Cardiac muscle cell (in vitro differentiated cells and primary cell): ENCODE data around the gene NLRC3. TPM values are rescaled to one million over a fixed set of nuclear protein-coding genes. Genes with fewer than 3 reads are reported as not detected.
A peak's percentile ranks its signal among the peaks of the same experiment; 100 is the strongest.

Experiments
- DNase-seq, 2 donors: peaks; one replicate each; pipeline versions ENCODE4 v3.0.0 to v3.0.0-alpha.2; 2010 to 2017; ENCODE audit warnings: low read depth in 1 of 2, low spot score in 1 of 2
- H3K27ac ChIP-seq: fragments of 200-600 bp; sonication (generic); 2 replicates; pipeline ENCODE4 v1.5.1; 2016
- H3K27me3 ChIP-seq: fragments of 200-600 bp; sonication (generic); 2 replicates; pipeline ENCODE4 v1.6.0; 2016; ENCODE audit warnings: control low read depth
- H3K36me3 ChIP-seq: fragments of 200-600 bp; sonication (generic); 2 replicates; pipeline ENCODE4 v1.5.1; 2016; ENCODE audit warnings: control low read depth
- H3K4me1 ChIP-seq: fragments of 200-600 bp; sonication (generic); 2 replicates; pipeline ENCODE4 v1.8.1; 2017; ENCODE audit warnings: low read depth, mild to moderate bottlenecking, mixed run types
- H3K4me3 ChIP-seq: fragments of 200-600 bp; sonication (generic); 2 replicates; pipeline ENCODE4 v1.5.1; 2016; ENCODE audit warnings: mild to moderate bottlenecking
- H3K9me3 ChIP-seq: fragments of 200-600 bp; sonication (generic); 2 replicates; pipeline ENCODE4 v1.5.1; 2017; ENCODE audit warnings: low read depth, mild to moderate bottlenecking, control low read depth
- CTCF ChIP-seq: IDR thresholded peaks from 2 replicates; pipeline ENCODE4 v1.5.1; 2012; ENCODE audit warnings: low read depth, mild to moderate bottlenecking, low read length
- polyA plus RNA-seq: library from polyadenylated mRNA; unstranded; fragments of >200 nt; fragmentation: Nextera tagmentation; extraction: Ambion mirVana; gene quantifications from 2 replicates; pipeline ENCODE4 v1.2.1, GENCODE V29; 2016
- total RNA-seq: library from RNA; depleted of rRNA; stranded (reverse); fragments of >200 nt; gene quantifications from 2 replicates; pipeline ENCODE4 v1.2.3, GENCODE V29; 2016

NLRC3 gene
- total and polyA plus RNA-seq, 2 experiments from 2014 or later: 0.09 to 0.61 TPM

- H3K27me3 ChIP-seq: no peaks in the 10 kb centered on the region
- H3K4me3 ChIP-seq: no peak overlapping the region
- TF ChIP-seq CTCF: no peak
- DNase-seq: peak in 1 of 2 donors; percentile 12
- no peak overlapping the region for H3K27ac ChIP-seq
- H3K9me3 ChIP-seq: no peaks in the 10 kb centered on the region
- no peaks in the 10 kb centered on the region for H3K36me3 ChIP-seq
- H3K4me1 ChIP-seq: no peaks in the 10 kb centered on the region
Observed at GRCh38 chr16:3589441-3589921, 12.3 kb upstream of the NLRC3 start.

- no peaks in the 10 kb centered on the region for H3K9me3 ChIP-seq
- no peaks in the 10 kb centered on the region for H3K27me3 ChIP-seq
- DNase-seq: no peak
- H3K4me1 ChIP-seq: no peaks in the 10 kb centered on the region
- no peaks in the 10 kb centered on the region for H3K36me3 ChIP-seq
- TF ChIP-seq CTCF: no peak
- no peak overlapping the region for H3K27ac ChIP-seq
- H3K4me3 ChIP-seq: no peak overlapping the region
Observed at GRCh38 chr16:3589001-3589400, 11.8 kb upstream of the NLRC3 start.

GRCh38 chr16:3587547-3588110 lies 10.4 kb upstream of the NLRC3 start:
- Histone ChIP-seq H3K9me3 (no peaks in the 10 kb centered on the region), H3K4me1 (no peaks in the 10 kb centered on the region), H3K27me3 (no peaks in the 10 kb centered on the region), H3K36me3 (no peaks in the 10 kb centered on the region), H3K27ac (no peak overlapping the region), H3K4me3 (no peak overlapping the region)
- DNase-seq: no peak
- no peak for TF ChIP-seq CTCF

GRCh38 chr16:3584412-3584811 lies 7.2 kb upstream of the NLRC3 start:
- Histone ChIP-seq H3K4me1 (no peaks in the 10 kb centered on the region), H3K9me3 (no peaks in the 10 kb centered on the region), H3K4me3 (no peak overlapping the region), H3K36me3 (no peaks in the 10 kb centered on the region), H3K27ac (no peak overlapping the region), H3K27me3 (no peaks in the 10 kb centered on the region)
- DNase-seq: no peak
- TF ChIP-seq CTCF: no peak

- Histone ChIP-seq H3K36me3 (no peaks in the 10 kb centered on the region), H3K4me3 (no peak overlapping the region), H3K9me3 (no peaks in the 10 kb centered on the region), H3K4me1 (no peaks in the 10 kb centered on the region), H3K27ac (no peak overlapping the region), H3K27me3 (no peaks in the 10 kb centered on the region)
- DNase-seq: no peak
- no peak for TF ChIP-seq CTCF
Observed at GRCh38 chr16:3583303-3584038, 6.3 kb upstream of the NLRC3 start.
